GM19023 (cell line): ENCODE results near the gene DCP1B.

Source experiments
- ATAC-seq: cut with Tn5 transposase; IDR thresholded peaks from one replicate; pipeline ENCODE4 v1.9.1; 2021; ENCODE audit warnings: mild to moderate bottlenecking, moderate library complexity; ENCODE audit not compliant: unreplicated experiment

Gene DCP1B

GRCh38 chr12:1935700-1936378, 68.4 kb downstream of the DCP1B start:
- ATAC-seq = no peak

- no peak for ATAC-seq
Observed at GRCh38 chr12:1935242-1935641, 69.0 kb downstream of the DCP1B start.

- ATAC-seq = no peak
Observed at GRCh38 chr12:1934831-1935230, 69.4 kb downstream of the DCP1B start.

GRCh38 chr12:1934068-1934467, 70.2 kb downstream of the DCP1B start:
- no peak for ATAC-seq

GRCh38 chr12:1933342-1934051, 70.8 kb downstream of the DCP1B start:
- ATAC-seq = no peak

- ATAC-seq = no peak
Observed at GRCh38 chr12:1932264-1932777, 71.9 kb downstream of the DCP1B start.

GRCh38 chr12:1931642-1932041, 72.6 kb downstream of the DCP1B start:
- no peak for ATAC-seq

- no peak for ATAC-seq
Observed at GRCh38 chr12:1930803-1931597, 73.3 kb downstream of the DCP1B start.

GRCh38 chr12:1929985-1930802, 74.1 kb downstream of the DCP1B start:
- no peak for ATAC-seq

- no peak for ATAC-seq
Observed at GRCh38 chr12:1929241-1929984, 74.8 kb downstream of the DCP1B start.

GRCh38 chr12:1928439-1929121, 75.7 kb downstream of the DCP1B start:
- no peak for ATAC-seq

GRCh38 chr12:1927751-1928351, 76.4 kb downstream of the DCP1B start:
- ATAC-seq = no peak

- ATAC-seq = no peak
Observed at GRCh38 chr12:1927051-1927680, 77.1 kb downstream of the DCP1B start.

GRCh38 chr12:1926251-1926657, 78.0 kb downstream of the DCP1B start:
- ATAC-seq = no peak

GRCh38 chr12:1925684-1926006, 78.6 kb downstream of the DCP1B start:
- ATAC-seq = no peak

- no peak for ATAC-seq
Observed at GRCh38 chr12:1924996-1925683, 79.1 kb downstream of the DCP1B start.

- no peak for ATAC-seq
Observed at GRCh38 chr12:1922985-1923384, 81.3 kb downstream of the DCP1B start.

- no peak for ATAC-seq
Observed at GRCh38 chr12:1922075-1922709, 82.1 kb downstream of the DCP1B start.
